ENCODE measurements around the gene ACTG2. TPM values are rescaled to one million over a fixed set of nuclear protein-coding genes. Genes with fewer than 3 reads are reported as not detected.

ACTG2 gene
- total and polyA plus RNA-seq, 12 donors, result 0.52 to 94.0 (median 2.9) TPM

DNA sequence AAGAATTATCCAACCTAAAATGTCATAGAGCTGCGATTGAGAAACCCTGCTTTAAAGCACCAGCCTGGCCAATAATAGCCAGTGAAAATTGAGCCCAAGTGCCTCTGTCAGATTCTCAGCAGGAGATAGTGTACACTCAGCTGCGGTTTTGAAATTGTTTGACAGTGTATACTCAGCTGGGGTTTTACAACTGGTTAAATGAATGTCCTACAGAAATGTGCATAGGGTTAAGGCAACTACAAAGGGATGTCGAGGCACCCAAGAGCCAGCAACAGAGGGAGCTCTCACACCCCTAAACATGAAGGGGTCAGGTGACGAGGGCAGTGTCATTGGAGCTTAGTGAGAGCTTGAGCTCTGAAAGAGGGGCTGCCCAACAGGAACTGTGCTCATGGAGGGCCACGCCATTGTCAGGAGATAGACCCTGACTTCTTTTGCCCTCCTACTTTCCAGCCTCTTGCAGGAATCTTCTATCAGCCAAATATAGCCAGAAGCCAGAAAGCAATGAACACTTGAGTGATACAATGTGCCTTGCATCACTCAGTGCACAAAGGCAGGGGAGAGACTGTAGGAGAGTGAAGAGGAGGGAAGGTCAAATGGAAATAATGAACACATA lies 15.1 kb downstream of the ACTG2 start:
- WGBS, 4 donors, result 53 to 59% (median 57%) methylated on average over 5 of the region's 5 CpGs
- intact Hi-C loops (cut with DNase I), result no loop called here
- Histone ChIP-seq H3K27me3 (no peaks in the 10 kb centered on the region), H3K27ac (no peak overlapping the region), H3K36me3 (replicated peaks in 1 of 2) (no peaks in the 10 kb centered on the region), H3K4me1 (replicated peaks in 1 of 2) (no peaks in the 10 kb centered on the region), H3K9me3 (replicated peaks in 1 of 3) (no peaks in the 10 kb centered on the region), H3K4me3 (no peak overlapping the region)
- peak in 2 of 7 donors; percentile 26 to 29 for DNase-seq
- no peak for TF ChIP-seq POLR2A (IDR thresholded peaks at IDR 0.05)
- TF ChIP-seq, protein P1, sequence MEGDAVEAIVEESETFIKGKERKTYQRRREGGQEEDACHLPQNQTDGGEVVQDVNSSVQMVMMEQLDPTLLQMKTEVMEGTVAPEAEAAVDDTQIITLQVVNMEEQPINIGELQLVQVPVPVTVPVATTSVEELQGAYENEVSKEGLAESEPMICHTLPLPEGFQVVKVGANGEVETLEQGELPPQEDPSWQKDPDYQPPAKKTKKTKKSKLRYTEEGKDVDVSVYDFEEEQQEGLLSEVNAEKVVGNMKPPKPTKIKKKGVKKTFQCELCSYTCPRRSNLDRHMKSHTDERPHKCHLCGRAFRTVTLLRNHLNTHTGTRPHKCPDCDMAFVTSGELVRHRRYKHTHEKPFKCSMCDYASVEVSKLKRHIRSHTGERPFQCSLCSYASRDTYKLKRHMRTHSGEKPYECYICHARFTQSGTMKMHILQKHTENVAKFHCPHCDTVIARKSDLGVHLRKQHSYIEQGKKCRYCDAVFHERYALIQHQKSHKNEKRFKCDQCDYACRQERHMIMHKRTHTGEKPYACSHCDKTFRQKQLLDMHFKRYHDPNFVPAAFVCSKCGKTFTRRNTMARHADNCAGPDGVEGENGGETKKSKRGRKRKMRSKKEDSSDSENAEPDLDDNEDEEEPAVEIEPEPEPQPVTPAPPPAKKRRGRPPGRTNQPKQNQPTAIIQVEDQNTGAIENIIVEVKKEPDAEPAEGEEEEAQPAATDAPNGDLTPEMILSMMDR (IDR thresholded peaks at IDR 0.05), result peak in 3 of 6 experiments; percentile 13 to 33 (median 21)

DNA sequence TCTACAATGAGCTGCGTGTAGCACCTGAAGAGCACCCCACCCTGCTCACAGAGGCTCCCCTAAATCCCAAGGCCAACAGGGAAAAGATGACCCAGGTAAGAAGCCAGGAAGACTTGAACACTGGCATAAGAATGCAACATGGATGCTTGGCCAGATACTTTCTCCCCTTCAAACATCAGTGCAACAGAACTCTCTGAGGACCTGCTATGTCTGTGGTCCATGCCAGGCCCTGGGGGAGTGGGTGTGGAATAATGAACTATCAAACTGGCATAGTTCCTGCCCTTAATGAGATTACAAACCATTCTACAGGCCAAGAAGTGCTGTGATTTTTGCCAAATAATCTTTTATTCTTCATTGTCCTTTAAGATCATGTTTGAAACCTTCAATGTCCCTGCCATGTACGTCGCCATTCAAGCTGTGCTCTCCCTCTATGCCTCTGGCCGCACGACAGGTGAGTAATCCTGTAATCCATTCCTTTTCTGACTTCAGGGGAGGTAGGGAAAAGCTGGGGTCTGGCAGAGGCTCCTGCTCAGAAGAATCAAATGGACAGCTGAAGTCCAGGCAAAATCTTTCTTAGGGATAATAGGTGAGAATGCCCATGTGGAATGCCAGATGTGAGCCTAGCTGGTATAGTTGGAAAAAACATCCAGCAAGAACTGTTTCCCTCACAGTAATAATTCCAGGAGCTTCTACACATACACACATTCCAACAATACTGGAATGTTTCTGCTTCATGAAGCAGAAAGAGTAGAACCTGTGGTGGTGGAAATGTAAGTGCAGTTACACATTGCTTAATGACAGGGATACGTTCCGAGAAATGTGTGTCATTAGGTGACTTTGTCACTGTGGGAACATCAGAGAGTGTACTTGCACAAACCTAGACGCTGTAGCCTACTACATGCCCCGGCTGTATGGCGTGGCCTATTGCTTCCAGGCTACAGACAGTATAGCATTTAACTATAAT lies 16.2 kb downstream of the ACTG2 start:
- no peaks in the 10 kb centered on the region for H3K4me1 ChIP-seq (replicated peaks in 1 of 2)

GRCh38 chr2:73910873-73911547 lies 18.2 kb downstream of the ACTG2 start:
- 69 to 78% (median 76%) methylated on average over 6 of the region's 6 CpGs for WGBS, 4 donors
- DNase-seq, result no peak
- Histone ChIP-seq H3K27ac (no peak overlapping the region), H3K4me1 (replicated peaks in 1 of 2) (no peaks in the 10 kb centered on the region), H3K36me3 (replicated peaks in 1 of 2) (no peaks in the 10 kb centered on the region), H3K4me3 (no peak overlapping the region), H3K9me3 (replicated peaks in 1 of 3) (no peaks in the 10 kb centered on the region), H3K27me3 (peaks cover 3% of the 10 kb centered on the region)
- TF ChIP-seq, protein P1 (IDR thresholded peaks at IDR 0.05), result no peak
- no peak for TF ChIP-seq POLR2A (IDR thresholded peaks at IDR 0.05)
- intact Hi-C loops (cut with DNase I), result no loop called here

More for the DNA sequence above, 16.2 kb downstream of the ACTG2 start:
- H3K27ac ChIP-seq, result no peak overlapping the region
- no peaks in the 10 kb centered on the region for H3K9me3 ChIP-seq (replicated peaks in 1 of 3)
- H3K36me3 ChIP-seq (replicated peaks in 1 of 2), result no peaks in the 10 kb centered on the region
- no peak overlapping the region for H3K4me3 ChIP-seq
- WGBS, 4 donors, result 76 to 85% (median 84%) methylated on average over 10 of the region's 10 CpGs
- no peak for TF ChIP-seq POLR2A (IDR thresholded peaks at IDR 0.05)
- intact Hi-C loops (cut with DNase I), result no loop called here
- no peaks in the 10 kb centered on the region for H3K27me3 ChIP-seq
- no peak for DNase-seq

DNA sequence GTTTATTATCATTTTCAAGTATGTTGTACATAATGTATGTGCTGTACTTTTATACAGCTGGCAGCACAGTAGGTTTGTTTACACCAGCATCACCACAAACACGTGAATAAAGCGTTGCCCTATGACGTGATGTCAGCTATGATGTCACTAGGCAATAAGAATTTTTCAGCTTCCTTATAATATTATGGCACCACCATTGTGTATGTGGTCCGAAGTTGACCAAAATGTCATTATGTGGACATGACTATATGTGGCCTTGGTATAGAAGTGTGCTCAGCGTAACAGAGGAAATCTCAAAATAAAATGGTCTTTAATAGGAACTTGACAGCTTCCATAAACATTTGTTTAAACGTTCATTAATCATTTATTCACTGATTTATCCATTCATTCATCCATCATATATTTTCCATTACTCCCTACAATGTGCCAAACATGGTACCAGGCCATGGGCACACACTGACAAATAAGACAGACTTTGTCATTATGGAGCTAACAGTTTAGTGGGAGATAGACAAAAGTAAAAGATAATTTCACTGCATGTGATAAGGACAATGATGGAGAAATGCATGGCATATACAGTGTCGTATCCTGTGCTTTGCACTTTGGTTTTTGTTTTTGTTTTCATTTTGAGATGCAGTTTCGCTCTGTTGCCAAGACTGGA lies 18.9 kb downstream of the ACTG2 start:
- DNase-seq, result no peak
- Histone ChIP-seq H3K4me1 (replicated peaks in 1 of 2) (no peaks in the 10 kb centered on the region), H3K27me3 (peaks cover 3% of the 10 kb centered on the region), H3K27ac (no peak overlapping the region), H3K9me3 (replicated peaks in 1 of 3) (no peaks in the 10 kb centered on the region), H3K4me3 (no peak overlapping the region), H3K36me3 (replicated peaks in 1 of 2) (no peaks in the 10 kb centered on the region)
- intact Hi-C loops (cut with DNase I), result no loop called here
- TF ChIP-seq, protein P1 (IDR thresholded peaks at IDR 0.05), result no peak
- TF ChIP-seq POLR2A (IDR thresholded peaks at IDR 0.05), result no peak
- 77 to 85% (median 79%) methylated on average over 8 of the region's 8 CpGs for WGBS, 4 donors

All from adrenal gland (tissue), 12 donors.